A673 (cell line): Measurements from ENCODE around the gene ST6GALNAC3. TPM values are rescaled to one million over a fixed set of nuclear protein-coding genes. Genes with fewer than 3 reads are reported as not detected.
"Not testable (repeated sequence)": the region's sequence is repeated elsewhere in the genome, so short reads cannot be mapped to it uniquely, and the experiment has no call there.

Experiments
- BruUV-seq: library from RNA; stranded (reverse); fragments of 400-500 nt; replicated peaks from 2 replicates; lab custom pipeline; 2021; lab: Mats Ljungman, UMichigan
- CTCF ChIA-PET: fragments of 300-600 bp; sonication (Branson Sonifier 250); formaldehyde crosslinking; loops from one replicate; lab custom pipeline; 2022; ENCODE audit warnings: antibody characterized with exemption; lab: Charles Lee
- POLR2A ChIA-PET: fragments of 300-600 bp; sonication (Branson Sonifier 250); formaldehyde crosslinking; loops from one replicate; lab custom pipeline; 2022; ENCODE audit warnings: antibody characterized with exemption; ENCODE audit not compliant: low non-redundant PET; lab: Charles Lee
- DNase-seq: peaks from one replicate; pipeline ENCODE4 v3.0.0-alpha.2; 2015; ENCODE audit warnings: low spot score
- H3K27ac ChIP-seq: fragments of 200-600 bp; sonication (generic); 2 replicates; pipeline ENCODE4 v1.5.1; 2016; ENCODE audit warnings: mixed run types, low read depth, mild to moderate bottlenecking, mixed read lengths, antibody characterized with exemption, low read length; ENCODE audit not compliant: poor library complexity, severe bottlenecking
- H3K27me3 ChIP-seq: fragments of 200-600 bp; sonication (generic); replicated peaks from 2 replicates; pipeline ENCODE4 v1.6.1; 2017; ENCODE audit warnings: mixed run types, low read depth, mild to moderate bottlenecking, mixed read lengths, antibody characterized with exemption, low read length; ENCODE audit not compliant: insufficient read depth, poor library complexity
- H3K36me3 ChIP-seq: fragments of 200-600 bp; sonication (generic); 2 replicates; pipeline ENCODE4 v1.6.1; 2016; ENCODE audit warnings: mixed run types, mild to moderate bottlenecking, mixed read lengths, antibody characterized with exemption, low read length; ENCODE audit not compliant: insufficient read depth, poor library complexity, severe bottlenecking
- H3K4me1 ChIP-seq: fragments of 200-600 bp; sonication (generic); 2 replicates; pipeline ENCODE4 v1.6.1; 2017; ENCODE audit warnings: mixed run types, mild to moderate bottlenecking, mixed read lengths, antibody characterized with exemption, low read length; ENCODE audit not compliant: insufficient read depth, poor library complexity, severe bottlenecking
- H3K4me3 ChIP-seq: fragments of 200-600 bp; sonication (generic); 2 replicates; pipeline ENCODE4 v1.5.1; 2016; ENCODE audit warnings: low read depth, mixed run types, mild to moderate bottlenecking, mixed read lengths, low read length; ENCODE audit not compliant: poor library complexity, severe bottlenecking
- H3K9me3 ChIP-seq: fragments of 200-600 bp; sonication (generic); 2 replicates; pipeline ENCODE4 v1.6.1; 2016; ENCODE audit warnings: mixed run types, low read depth, mild to moderate bottlenecking, mixed read lengths, antibody characterized with exemption, low read length; ENCODE audit not compliant: poor library complexity, severe bottlenecking
- CTCF ChIP-seq: fragments of 300-800, 200-600 bp; sonication (generic); conservative IDR thresholded peaks from 2 replicates; pipeline ENCODE4 v1.5.1; 2017; ENCODE audit warnings: low read depth, mild to moderate bottlenecking, antibody characterized with exemption, low read length, moderate library complexity, mixed read lengths
- EZH2 ChIP-seq: fragments of 200-600 bp; sonication (generic); IDR thresholded peaks from 2 replicates; pipeline ENCODE4 v1.6.1; 2017; ENCODE audit warnings: borderline replicate concordance, low read depth, mild to moderate bottlenecking, mixed read lengths, antibody characterized with exemption, low read length; ENCODE audit not compliant: poor library complexity, severe bottlenecking
- intact Hi-C: fragments of 100-400 bp; cut with micrococcal nuclease; formaldehyde crosslinking; loops from one replicate; pipeline ENCODE4 v1.10.0; 2022; ENCODE audit not compliant: unreplicated experiment
- total RNA-seq: library from RNA; stranded (reverse); gene quantifications from 2 replicates; pipeline ENCODE4 v1.2.3, GENCODE V29; 2021

ST6GALNAC3 gene
- total RNA-seq, 1 experiment from 2014 or later = 1.2 TPM

GRCh38 chr1:76337542-76338219 is 263.1 kb downstream of the ST6GALNAC3 start:
- H3K4me1 ChIP-seq = peaks cover 15% of the 10 kb centered on the region
- BruUV-seq = no TSS peak
- TF ChIP-seq CTCF (no peak), EZH2 (no peak)
- no peak overlapping the region for H3K4me3 ChIP-seq
- ChIA-PET POLR2A (no interaction called here), CTCF (no interaction called here)
- no peak overlapping the region for H3K27ac ChIP-seq
- intact Hi-C loops = loop anchor here (5.0 to 10.0 kb wide), 2 partner anchors 265 to 527 kb away; partner anchors contain the start of gene ST6GALNAC5
- no peak for DNase-seq
- H3K27me3 ChIP-seq = no peaks in the 10 kb centered on the region
- H3K36me3 ChIP-seq = no peaks in the 10 kb centered on the region
- H3K9me3 ChIP-seq = no peaks in the 10 kb centered on the region

GRCh38 chr1:76340056-76340455 is 265.5 kb downstream of the ST6GALNAC3 start:
- Histone ChIP-seq H3K36me3 (no peaks in the 10 kb centered on the region), H3K27ac (no peak overlapping the region), H3K9me3 (no peaks in the 10 kb centered on the region), H3K4me1 (peaks cover 15% of the 10 kb centered on the region), H3K27me3 (no peaks in the 10 kb centered on the region), H3K4me3 (no peak overlapping the region)
- ChIA-PET CTCF (no interaction called here), POLR2A (no interaction called here)
- intact Hi-C loops = no loop called here
- TF ChIP-seq EZH2 = no peak
- TF ChIP-seq CTCF = no peak
- DNase-seq = no peak
- BruUV-seq = no TSS peak

- H3K4me3 ChIP-seq, POLR2A ChIA-PET, H3K27me3 ChIP-seq, H3K4me1 ChIP-seq, H3K27ac ChIP-seq, BruUV-seq, H3K36me3 ChIP-seq, H3K9me3 ChIP-seq, DNase-seq, intact Hi-C loops, CTCF ChIA-PET: not testable (repeated sequence)
These were observed 267.3 kb downstream of the ST6GALNAC3 start for GRCh38 chr1:76341816-76342215.

GRCh38 chr1:76343356-76343755 is 268.8 kb downstream of the ST6GALNAC3 start:
- intact Hi-C loops = no loop called here

More at GRCh38 chr1:76343356-76343755, 268.8 kb downstream of the ST6GALNAC3 start:
- ChIA-PET CTCF (no interaction called here), POLR2A (interaction anchor here (0.7 kb wide), 1 partner anchor 118 kb away, joined by 4 read pairs; no protein-coding TSS in a partner anchor)
- Histone ChIP-seq H3K9me3 (no peaks in the 10 kb centered on the region), H3K4me3 (no peak overlapping the region), H3K27me3 (peaks cover 2% of the 10 kb centered on the region), H3K27ac (no peak overlapping the region), H3K4me1 (no peaks in the 10 kb centered on the region), H3K36me3 (no peaks in the 10 kb centered on the region)
- no TSS peak for BruUV-seq
- TF ChIP-seq CTCF = no peak
- no peak for TF ChIP-seq EZH2
- DNase-seq = no peak
